ENCODE data around the gene PAQR9. TPM values are rescaled to one million over a fixed set of nuclear protein-coding genes. Genes with fewer than 3 reads are reported as not detected.
A peak's percentile ranks its signal among the peaks of the same experiment; 100 is the strongest.

PAQR9 gene
- total and polyA plus RNA-seq, 9 of the 15 experiments (the other 6 are each of a cell fraction or from before 2014, with no cell fraction given), result 0.04 to 0.58 (median 0.22) TPM

GRCh38 chr3:142929890-142930289 is 33.6 kb downstream of the PAQR9 start (continued):
- TF ChIP-seq BCLAF1 (IDR thresholded peaks at IDR 0.05; ENCODE audit: borderline replicate concordance in 1 of 2, control insufficient read depth in 1 of 2, low read depth in 2 of 2, low read length in 1 of 2) (no peak), ZBTB9 (CRISPR knock-in tag; IDR thresholded peaks at IDR 0.05) (no peak), TCF3 (CRISPR knock-in tag; IDR thresholded peaks at IDR 0.05) (peak; percentile 93), FOXA1 (IDR thresholded peaks at IDR 0.05; ENCODE audit: borderline replicate concordance) (no peak), PREB (CRISPR knock-in tag; IDR thresholded peaks at IDR 0.05) (no peak), ID3 (CRISPR knock-in tag; IDR thresholded peaks at IDR 0.05) (no peak), ID3 (tag; IDR thresholded peaks at IDR 0.05) (no peak), ZNF639 (CRISPR knock-in tag; conservative IDR thresholded peaks at IDR 0.05 in 1 of 2, IDR thresholded peaks at IDR 0.05 in 1 of 2) (0 out of 4 replicates have a peak, but pooled peaks of 1 of the 2 experiments have one; percentile 21), SLC30A9 (CRISPR knock-in tag; IDR thresholded peaks at IDR 0.05) (no peak), ZC3H11A (IDR thresholded peaks at IDR 0.05; ENCODE audit: low read depth, low read length) (no peak), ZNF280A (IDR thresholded peaks at IDR 0.05; ENCODE audit: low read depth, partially characterized antibody) (no peak), PURB (CRISPR knock-in tag; IDR thresholded peaks at IDR 0.05; ENCODE audit: low read depth) (no peak), KLF6 (CRISPR knock-in tag; IDR thresholded peaks at IDR 0.05; ENCODE audit: borderline replicate concordance) (no peak), MYBL2 (IDR thresholded peaks at IDR 0.05; ENCODE audit: low read depth) (no peak; the same call in 1 of the 2 replicates), MYBL2 (CRISPR knock-in tag; IDR thresholded peaks at IDR 0.05; ENCODE audit: borderline replicate concordance) (no peak), DDX20 (tag; IDR thresholded peaks at IDR 0.05; ENCODE audit: low read depth) (no peak), HDAC8 (tag; IDR thresholded peaks at IDR 0.05) (no peak), HMGN3 (IDR thresholded peaks at IDR 0.05; ENCODE audit: borderline replicate concordance, extremely low read depth, insufficient read length, low read depth, low read length) (no peak)

Data from K562 (cell line).